Kidney (tissue), 14 donors: ENCODE measurements around the gene SNX17. TPM values are rescaled to one million over a fixed set of nuclear protein-coding genes. Genes with fewer than 3 reads are reported as not detected.
A peak's percentile ranks its signal among the peaks of the same experiment; 100 is the strongest.

ENCODE experiments used
- DNase-seq, 5 donors: peaks; one replicate each; pipeline ENCODE4 v3.0.0-alpha.2; 2013 to 2020
- FAIRE-seq: peaks from 2 replicates; lab custom pipeline; 2012; peaks lifted over from hg19 to GRCh38; lab: Jason Lieb, UNC
- H3K27ac ChIP-seq, 2 donors: one replicate each; pipeline ENCODE4 v1.7.0; 2013; ENCODE audit warnings: low read depth in 2 of 2, low read length in 2 of 2, inconsistent platforms in 1 of 2
- H3K27me3 ChIP-seq: one replicate; pipeline ENCODE4 v1.7.1; 2013; ENCODE audit warnings: low read length, inconsistent platforms; ENCODE audit not compliant: control insufficient read depth, insufficient read depth
- H3K36me3 ChIP-seq, 3 donors: one replicate each; pipeline versions ENCODE4 v1.7.0 to v1.7.1; 2013; ENCODE audit warnings: low read length in 3 of 3, control low read depth in 1 of 3, inconsistent platforms in 1 of 3; ENCODE audit not compliant: insufficient read depth in 3 of 3, control insufficient read depth in 2 of 3
- H3K4me1 ChIP-seq, 3 donors: one replicate each; pipeline versions ENCODE4 v1.7.0 to v1.7.1; 2013; ENCODE audit warnings: low read length in 3 of 3, inconsistent platforms in 1 of 3, low read depth in 1 of 3; ENCODE audit not compliant: control insufficient read depth in 2 of 3, insufficient read depth in 2 of 3
- H3K4me3 ChIP-seq, 3 donors: one replicate each; pipeline versions ENCODE4 v1.7.0 to v1.8.1; 2013; ENCODE audit warnings: low read length in 3 of 3, control low read depth in 1 of 3, inconsistent platforms in 1 of 3
- H3K9ac ChIP-seq, 3 donors: one replicate each; pipeline versions ENCODE4 v1.7.0 to v1.7.1; 2013; ENCODE audit warnings: low read length in 3 of 3, control low read depth in 1 of 3, inconsistent platforms in 1 of 3
- H3K9me3 ChIP-seq, 3 donors: one replicate each; pipeline versions ENCODE4 v1.7.0 to v1.7.1; 2013; ENCODE audit warnings: low read length in 3 of 3, control low read depth in 1 of 3, inconsistent platforms in 1 of 3; ENCODE audit not compliant: control insufficient read depth in 2 of 3, insufficient read depth in 1 of 3
- CTCF ChIP-seq: IDR thresholded peaks from 3 replicates; pipeline ENCODE4 v1.5.1; 2012; ENCODE audit warnings: mild to moderate bottlenecking, moderate library complexity, borderline replicate concordance; ENCODE audit not compliant: insufficient read depth; ENCODE audit errors: extremely low read depth
- intact Hi-C: fragments of 100-400 bp; cut with DNase I; formaldehyde crosslinking; loops from one replicate; pipeline ENCODE4 v1.11.1; 2022
- polyA plus RNA-seq: library from polyadenylated mRNA; stranded (reverse); fragments of 350-450 nt; fragmentation: Illumina TruSeq; extraction: RNeasy Lipid Tissue Mini Kit (QIAGEN cat#74804); gene quantifications from one replicate; pipeline ENCODE4 v1.2.3, GENCODE V29; 2014; ENCODE audit warnings: low read depth, low replicate concordance; ENCODE audit not compliant: insufficient read depth
- total RNA-seq: library from RNA; stranded (reverse); fragmentation: NEBNext Ultra II Directional; extraction: Animal tissue kit (Norgen Biotek cat#: 25700); gene quantifications from one replicate; pipeline ENCODE4 v1.2.1, GENCODE V29; 2021
- donor health status: control.
- donor health status: control.
- donor health status: control.
- donor health status: control.
- donor health status: control.
- donor health status: DM: yes; HTN: yes; CAD: no.
- donor health status: Normal renal cell carcinoma (clear cell type).

The SNX17 gene
- total and polyA plus RNA-seq, 2 donors from 2014 or later = 98.7 to 115 TPM

DNA sequence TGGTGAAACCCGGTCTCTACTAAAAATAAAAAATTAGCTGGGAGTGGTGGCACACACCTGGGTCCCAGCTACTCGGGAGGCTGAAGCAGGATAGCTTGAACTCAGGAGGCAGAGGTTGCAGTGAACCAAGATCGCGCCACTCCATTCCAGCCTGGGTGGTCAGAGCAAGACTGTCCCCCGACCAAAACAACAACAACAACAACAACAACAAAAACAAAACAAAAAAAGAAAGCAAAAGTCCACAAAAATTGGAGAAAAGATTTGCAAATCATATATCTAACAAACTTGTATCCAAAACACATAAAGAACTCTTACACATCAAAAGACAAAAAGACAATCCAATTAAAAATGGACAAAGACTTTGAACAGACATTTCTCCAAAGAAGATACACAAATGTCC lies 28.5 kb downstream of the SNX17 start:
- DNase-seq = no peak
- intact Hi-C loops = no loop called here
- no peak overlapping the region for H3K4me3 ChIP-seq
- H3K4me1 ChIP-seq = no peaks in the 10 kb centered on the region
- no peak for TF ChIP-seq CTCF
- H3K9me3 ChIP-seq = no peaks in the 10 kb centered on the region
- H3K9ac ChIP-seq = no peak overlapping the region
- H3K36me3 ChIP-seq = no peaks in the 10 kb centered on the region
- no peaks in the 10 kb centered on the region for H3K27me3 ChIP-seq
- no peak for FAIRE-seq
- no peak overlapping the region for H3K27ac ChIP-seq

DNA sequence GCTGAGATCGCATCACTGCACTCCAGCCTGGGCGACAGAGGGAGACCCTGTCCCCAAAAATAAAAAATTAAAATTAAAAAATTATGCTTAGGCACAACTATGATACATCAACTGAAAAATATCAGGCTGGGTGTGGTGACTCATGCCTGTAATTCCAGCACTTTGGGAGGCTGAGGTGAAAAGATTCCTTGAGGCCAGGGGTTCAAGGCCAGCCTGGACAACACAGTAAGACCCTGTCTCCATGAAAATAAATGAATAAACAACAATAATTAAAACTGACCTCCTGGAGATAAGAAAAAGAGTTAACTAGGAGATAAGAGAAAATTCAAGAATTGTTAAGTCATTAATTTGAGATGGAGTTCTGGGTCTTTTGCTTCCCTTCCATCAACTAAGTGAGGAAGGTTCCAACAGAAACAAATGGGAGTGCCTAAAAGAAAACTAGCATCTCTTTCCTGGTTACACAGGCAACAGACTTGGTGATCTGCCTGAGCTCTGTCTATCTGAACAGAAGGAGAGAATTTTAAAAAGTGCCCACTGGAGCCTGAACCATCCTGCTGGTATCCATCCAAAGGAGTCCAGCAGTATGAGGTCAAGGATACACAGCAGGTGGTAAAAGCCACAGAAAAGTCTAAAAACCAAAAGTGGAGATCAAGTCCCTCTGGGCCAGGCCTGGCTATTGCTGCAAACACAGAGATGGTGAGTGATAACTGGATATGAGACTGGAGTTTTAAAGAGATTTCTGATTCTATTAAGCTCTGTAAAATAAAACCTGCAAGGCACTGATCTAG lies 30.1 kb downstream of the SNX17 start:
- no peak for FAIRE-seq

DNA sequence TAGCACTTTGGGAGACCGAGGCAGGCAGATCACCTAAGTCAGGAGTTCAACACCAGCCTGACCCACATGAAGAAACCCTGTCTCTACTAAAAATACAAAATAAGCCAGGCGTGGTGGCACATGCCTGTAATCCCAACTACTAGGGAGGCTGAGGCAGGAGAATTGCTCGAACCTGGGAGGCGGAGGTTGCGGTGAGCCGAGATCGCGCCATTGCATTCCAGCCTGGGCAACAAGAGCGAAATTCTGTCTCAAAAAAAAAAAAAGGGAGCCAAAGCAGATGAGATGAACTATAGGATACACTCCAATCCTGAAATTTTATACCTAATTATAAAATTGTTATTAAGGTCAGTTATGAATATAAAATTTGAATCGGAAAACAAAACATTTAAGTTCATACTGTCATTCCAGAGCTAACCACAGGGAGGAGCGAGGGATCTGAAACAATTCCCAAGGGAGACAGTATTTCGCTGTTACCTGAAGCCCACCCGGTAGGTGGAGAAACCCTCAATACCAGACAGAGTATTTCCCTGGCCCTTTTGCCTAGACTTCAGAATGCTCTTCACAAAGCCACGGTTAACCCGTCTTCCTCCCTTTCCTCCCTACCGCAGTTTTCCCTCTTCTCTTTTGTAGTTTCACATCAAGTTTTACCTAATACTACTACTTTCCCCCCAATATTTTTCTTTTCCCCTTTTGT lies 37.5 kb downstream of the SNX17 start:
- Histone ChIP-seq H3K9ac (peak overlapping the region in 1 of 3 donors; percentile 24), H3K36me3 (no peaks in the 10 kb centered on the region), H3K27me3 (no peaks in the 10 kb centered on the region), H3K4me3 (peak overlapping the region; percentile 56 to 86 (median 81)), H3K27ac (no peak overlapping the region), H3K4me1 (peaks cover 0 to 7% (median 7%) of the 10 kb centered on the region in 3 donors), H3K9me3 (no peaks in the 10 kb centered on the region)
- TF ChIP-seq CTCF = peak; percentile 57
- intact Hi-C loops = no loop called here
- FAIRE-seq (no peak), DNase-seq (peak in 4 of 5 donors; percentile 59 to 81 (median 67))

More for the DNA sequence above, 30.1 kb downstream of the SNX17 start:
- H3K9ac ChIP-seq = no peak overlapping the region
- DNase-seq = no peak
- no peaks in the 10 kb centered on the region for H3K4me1 ChIP-seq
- intact Hi-C loops = no loop called here
- H3K9me3 ChIP-seq = no peaks in the 10 kb centered on the region
- no peaks in the 10 kb centered on the region for H3K36me3 ChIP-seq
- no peak overlapping the region for H3K27ac ChIP-seq
- no peak for TF ChIP-seq CTCF
- H3K27me3 ChIP-seq = no peaks in the 10 kb centered on the region
- no peak overlapping the region for H3K4me3 ChIP-seq
